Calu3 (cell line): ENCODE data around the gene SLFN12L. TPM values are rescaled to one million over a fixed set of nuclear protein-coding genes. Genes with fewer than 3 reads are reported as not detected.
"Not testable (repeated sequence)": the region's sequence is repeated elsewhere in the genome, so short reads cannot be mapped to it uniquely, and the experiment has no call there.

Experiments used
- BruUV-seq: library from RNA; stranded (reverse); fragments of 400-500 nt; replicated peaks from 2 replicates; lab custom pipeline; 2021; lab: Mats Ljungman, UMichigan
- CTCF ChIA-PET: fragments of 300-600 bp; sonication (Branson Sonifier 250); formaldehyde crosslinking; loops from one replicate; lab custom pipeline; 2022; ENCODE audit warnings: antibody characterized with exemption; lab: Charles Lee
- DNase-seq: peaks from one replicate; pipeline ENCODE4 v3.0.0; 2022
- H3K27ac Mint-ChIP-seq: one replicate; pipeline ENCODE4 v1.8.0; 2022; ENCODE audit warnings: mixed read lengths; ENCODE audit not compliant: unreplicated experiment
- H3K27me3 Mint-ChIP-seq: one replicate; pipeline ENCODE4 v1.8.0; 2022; ENCODE audit warnings: mixed read lengths; ENCODE audit not compliant: unreplicated experiment
- H3K36me3 Mint-ChIP-seq: one replicate; pipeline ENCODE4 v1.8.0; 2022; ENCODE audit warnings: mild to moderate bottlenecking, moderate library complexity, mixed read lengths; ENCODE audit not compliant: insufficient read depth, unreplicated experiment
- H3K4me1 Mint-ChIP-seq: one replicate; pipeline ENCODE4 v1.8.0; 2022; ENCODE audit warnings: mild to moderate bottlenecking, low read depth, mixed read lengths; ENCODE audit not compliant: unreplicated experiment
- H3K4me3 Mint-ChIP-seq: one replicate; pipeline ENCODE4 v1.8.0; 2022; ENCODE audit warnings: mild to moderate bottlenecking, low read depth, moderate library complexity, mixed read lengths; ENCODE audit not compliant: unreplicated experiment
- H3K9me3 Mint-ChIP-seq: one replicate; pipeline ENCODE4 v1.8.0; 2022; ENCODE audit warnings: low read depth, mixed read lengths; ENCODE audit not compliant: unreplicated experiment
- CTCF ChIP-seq: fragments of 200-600 bp; IDR thresholded peaks from one replicate; pipeline ENCODE4 v1.8.0; 2022; ENCODE audit warnings: antibody characterized with exemption; ENCODE audit not compliant: unreplicated experiment
- intact Hi-C: fragments of 100-400 bp; cut with micrococcal nuclease; formaldehyde crosslinking; loops from one replicate; pipeline ENCODE4 v1.10.0; 2022; ENCODE audit not compliant: unreplicated experiment
- total RNA-seq: library from RNA; stranded (reverse); gene quantifications from 2 replicates; pipeline ENCODE4 v1.2.3, GENCODE V29; 2022

Gene SLFN12L
- total RNA-seq, 1 experiment from 2014 or later, result 0.14 TPM

- Mint-ChIP-seq H3K4me1 (peaks cover 19% of the 10 kb centered on the region), H3K9me3 (no peaks in the 10 kb centered on the region), H3K27me3 (no peaks in the 10 kb centered on the region), H3K36me3 (peaks cover 30% of the 10 kb centered on the region), H3K27ac (peak overlapping the region; percentile 70), H3K4me3 (peak overlapping the region; percentile 77)
- peak; percentile 36 for DNase-seq
- no peak for TF ChIP-seq CTCF
- no TSS peak for BruUV-seq
- intact Hi-C loops, result no loop called here
- CTCF ChIA-PET, result interaction anchor here (1.8 kb wide), 1 partner anchor 10 kb away, joined by 5 read pairs; the partner anchor contains the start of gene PEX12
Observed at GRCh38 chr17:35568561-35568960, 31.1 kb upstream of the SLFN12L start.

GRCh38 chr17:35566968-35567367 is 29.5 kb upstream of the SLFN12L start:
- TF ChIP-seq CTCF, result no peak
- CTCF ChIA-PET, result interaction anchor here (0.8 kb wide), 1 partner anchor 220 kb away, joined by 3 read pairs; no protein-coding TSS in a partner anchor
- peaks cover 19% of the 10 kb centered on the region for H3K4me1 Mint-ChIP-seq
- peak overlapping the region; percentile 77 for H3K4me3 Mint-ChIP-seq
- DNase-seq, result no peak
- BruUV-seq, result no TSS peak
- H3K9me3 Mint-ChIP-seq, result no peaks in the 10 kb centered on the region
- H3K27me3 Mint-ChIP-seq, result no peaks in the 10 kb centered on the region
- H3K27ac Mint-ChIP-seq, result no peak overlapping the region
- peaks cover 30% of the 10 kb centered on the region for H3K36me3 Mint-ChIP-seq
- intact Hi-C loops, result no loop called here

GRCh38 chr17:35563181-35563580 is 25.7 kb upstream of the SLFN12L start:
- H3K9me3 Mint-ChIP-seq, BruUV-seq, H3K4me1 Mint-ChIP-seq, CTCF ChIA-PET, intact Hi-C loops, DNase-seq, H3K4me3 Mint-ChIP-seq, H3K27ac Mint-ChIP-seq: not testable (repeated sequence)
- H3K27me3 Mint-ChIP-seq, result peaks cover 23% of the 10 kb centered on the region
- H3K36me3 Mint-ChIP-seq, result peaks cover 14% of the 10 kb centered on the region

- Mint-ChIP-seq H3K9me3 (no peaks in the 10 kb centered on the region), H3K4me1 (no peaks in the 10 kb centered on the region), H3K4me3 (no peak within 1 kb of the TSS), H3K27me3 (peaks cover 37% of the 10 kb centered on the region), H3K27ac (no peak within 1 kb of the TSS), H3K36me3 (no peaks in the 10 kb centered on the region)
- DNase-seq, result no peak
- CTCF ChIA-PET, result interaction anchor here (0.9 kb wide), 1 partner anchor 248 kb away, joined by 3 read pairs; no protein-coding TSS in a partner anchor
- BruUV-seq, result no TSS peak
- no peak for TF ChIP-seq CTCF
- intact Hi-C loops, result no loop called here
Observed at GRCh38 chr17:35560703-35561102, 23.2 kb upstream of the SLFN12L start, which contains the start of gene SLFN14. Gene SLFN14 (minus strand): TSS chr17:35560819. CDS start chr17:35558062, 2,757 bp downstream.

- no peak for TF ChIP-seq CTCF
- Mint-ChIP-seq H3K9me3 (no peaks in the 10 kb centered on the region), H3K27me3 (peaks cover 37% of the 10 kb centered on the region), H3K27ac (no peak overlapping the region), H3K4me3 (no peak overlapping the region), H3K36me3 (no peaks in the 10 kb centered on the region), H3K4me1 (no peaks in the 10 kb centered on the region)
- no TSS peak for BruUV-seq
- intact Hi-C loops, result no loop called here
- no peak for DNase-seq
- CTCF ChIA-PET, result no interaction called here
Observed at GRCh38 chr17:35559495-35560210, 22.2 kb upstream of the SLFN12L start.
